ENCODE results near the gene FKRP. TPM values are rescaled to one million over a fixed set of nuclear protein-coding genes. Genes with fewer than 3 reads are reported as not detected.
"Not testable (repeated sequence)": the region's sequence is repeated elsewhere in the genome, so short reads cannot be mapped to it uniquely, and the experiment has no call there.

Gene FKRP
- total RNA-seq, 1 experiment from 2014 or later = 10.6 TPM

- ChIA-PET CTCF (no interaction called here), POLR2A (ENCODE audit: unreplicated experiment) (no interaction called here)
- Histone ChIP-seq H3K4me3 (no peak overlapping the region), H3K4me2 (no peak overlapping the region), H4K20me1 (ENCODE audit: insufficient read depth) (peaks cover 8% of the 10 kb centered on the region; the same call in 1 of the 2 replicates), H3K27ac (no peak overlapping the region), H3K4me1 (replicated peaks; ENCODE audit: insufficient read depth) (peaks cover 17% of the 10 kb centered on the region), H3K9me3 (ENCODE audit: insufficient read depth, low read depth) (no peaks in the 10 kb centered on the region), H3K27me3 (ENCODE audit: insufficient read depth, low read depth) (no peaks in the 10 kb centered on the region), H3F3A (ENCODE audit: insufficient read depth, low read depth) (peaks cover 24% of the 10 kb centered on the region; the same call in 1 of the 2 replicates), H3K79me2 (ENCODE audit: low read depth) (peaks cover 34% of the 10 kb centered on the region), H2AFZ (no peak overlapping the region), H3K36me3 (ENCODE audit: low read depth) (peaks cover 12% of the 10 kb centered on the region; the same call in 1 of the 2 replicates), H3K9me2 (ENCODE audit: insufficient read depth) (no peaks in the 10 kb centered on the region)
- TF ChIP-seq EZH2 (IDR thresholded peaks at IDR 0.05; ENCODE audit: low read depth) (no peak), CTCF (conservative IDR thresholded peaks at IDR 0.05) (no peak)
- intact Hi-C loops (cut with micrococcal nuclease; ENCODE audit: unreplicated experiment) = no loop called here
- BruUV-seq (replicated peaks) = no TSS peak
- no peak for DNase-seq
Measured at GRCh38 chr19:46710687-46711086, 35.2 kb upstream of the FKRP start.

- peak overlapping the region; percentile 98 for H3K4me2 ChIP-seq
- POLR2A ChIA-PET (ENCODE audit: unreplicated experiment); H3K9me3 ChIP-seq (ENCODE audit: insufficient read depth, low read depth); H3K36me3 ChIP-seq (ENCODE audit: low read depth); H3K9me2 ChIP-seq (ENCODE audit: insufficient read depth); H2AFZ ChIP-seq; DNase-seq; H4K20me1 ChIP-seq (ENCODE audit: insufficient read depth); intact Hi-C loops (cut with micrococcal nuclease; ENCODE audit: unreplicated experiment); H3K27me3 ChIP-seq (ENCODE audit: insufficient read depth, low read depth): not testable (repeated sequence)
- 0 out of 2 replicates have a peak overlapping the region, but pooled peaks have one; percentile 58 for H3K27ac ChIP-seq
- peak overlapping the region; percentile 76; the same call in 1 of the 2 replicates for H3K4me3 ChIP-seq
- H3K4me1 ChIP-seq (replicated peaks; ENCODE audit: insufficient read depth) = peaks cover 24% of the 10 kb centered on the region
- H3F3A ChIP-seq (ENCODE audit: insufficient read depth, low read depth) = peaks cover 22% of the 10 kb centered on the region; the same call in 1 of the 2 replicates
- BruUV-seq (replicated peaks) = TSS peak; percentile 6
- H3K79me2 ChIP-seq (ENCODE audit: low read depth) = peaks cover 45% of the 10 kb centered on the region
- CTCF ChIA-PET = interaction anchor here (0.5 to 1.2 kb wide), 3 partner anchors 9 to 432 kb away, joined by 3 to 5 read pairs (median 4); no protein-coding TSS in a partner anchor
Measured at GRCh38 chr19:46712768-46713338, 33.0 kb upstream of the FKRP start.

DNA sequence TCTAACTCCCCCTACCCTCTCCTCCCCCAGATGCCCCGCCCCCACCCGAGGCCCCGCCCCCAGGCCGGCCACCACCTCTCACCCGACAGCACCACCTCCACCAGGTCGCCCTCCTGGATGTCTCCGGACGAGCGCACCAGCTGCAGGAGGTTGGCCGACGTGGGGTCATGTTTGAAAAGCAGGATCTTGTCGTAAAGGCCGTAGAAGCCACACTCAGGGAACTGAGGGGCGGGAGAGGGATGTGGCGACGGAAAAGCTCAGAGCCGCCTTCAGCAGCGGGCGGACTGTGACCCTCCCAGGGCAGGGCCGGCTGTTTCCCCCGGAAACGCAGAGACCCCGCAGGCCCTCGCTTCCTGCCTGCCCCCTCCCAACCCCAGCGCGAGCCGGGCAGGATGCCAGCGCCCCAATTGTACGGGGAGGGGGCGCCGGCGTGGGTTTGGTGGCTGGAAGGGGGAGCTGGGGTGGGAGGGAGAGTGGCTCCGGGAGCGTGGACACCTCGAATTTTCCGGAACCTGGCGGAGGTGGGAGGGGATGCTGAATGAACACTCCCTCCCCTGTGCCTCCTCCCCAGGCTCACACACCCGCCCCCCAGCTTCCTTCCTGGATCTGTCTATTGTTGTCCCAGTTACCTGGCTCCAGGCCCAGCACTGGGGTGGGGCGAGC lies 31.9 kb upstream of the FKRP start:
- intact Hi-C loops (cut with micrococcal nuclease; ENCODE audit: unreplicated experiment) = no loop called here
- Histone ChIP-seq H3K4me2 (peak overlapping the region; percentile 98), H2AFZ (peak overlapping the region; percentile 91), H3K4me3 (peak overlapping the region; percentile 76), H3K9me2 (ENCODE audit: insufficient read depth) (no peaks in the 10 kb centered on the region), H3K27me3 (ENCODE audit: insufficient read depth, low read depth) (no peaks in the 10 kb centered on the region), H4K20me1 (ENCODE audit: insufficient read depth) (0 out of 2 replicates have a peak, but pooled peaks cover 4% of the 10 kb centered on the region), H3K9me3 (ENCODE audit: insufficient read depth, low read depth) (no peaks in the 10 kb centered on the region), H3K79me2 (ENCODE audit: low read depth) (peaks cover 45% of the 10 kb centered on the region), H3K36me3 (ENCODE audit: low read depth) (peaks cover 9% of the 10 kb centered on the region; the same call in 1 of the 2 replicates), H3K4me1 (replicated peaks; ENCODE audit: insufficient read depth) (peaks cover 27% of the 10 kb centered on the region), H3F3A (ENCODE audit: insufficient read depth, low read depth) (peaks cover 33% of the 10 kb centered on the region; the same call in 1 of the 2 replicates), H3K27ac (peak overlapping the region; percentile 69)
- CTCF ChIA-PET = interaction anchor here (0.6 to 0.8 kb wide), 4 partner anchors 50 to 537 kb away, joined by 5 to 7 read pairs (median 7); no protein-coding TSS in a partner anchor
- TF ChIP-seq CTCF (conservative IDR thresholded peaks at IDR 0.05) (no peak), EZH2 (IDR thresholded peaks at IDR 0.05; ENCODE audit: low read depth) (no peak)
- no TSS peak for BruUV-seq (replicated peaks)
- POLR2A ChIA-PET (ENCODE audit: unreplicated experiment) = interaction anchor here (0.5 to 0.8 kb wide), 3 partner anchors 17 to 190 kb away, joined by 4 to 10 read pairs (median 5); no protein-coding TSS in a partner anchor
- peak; percentile 86 to 92 for DNase-seq

Measured in PC-9 (cell line).